Measurements from ENCODE around the gene ZNF792.
"Not testable (repeated sequence)": the region's sequence is repeated elsewhere in the genome, so short reads cannot be mapped to it uniquely, and the experiment has no call there.

Gene ZNF792

DNA sequence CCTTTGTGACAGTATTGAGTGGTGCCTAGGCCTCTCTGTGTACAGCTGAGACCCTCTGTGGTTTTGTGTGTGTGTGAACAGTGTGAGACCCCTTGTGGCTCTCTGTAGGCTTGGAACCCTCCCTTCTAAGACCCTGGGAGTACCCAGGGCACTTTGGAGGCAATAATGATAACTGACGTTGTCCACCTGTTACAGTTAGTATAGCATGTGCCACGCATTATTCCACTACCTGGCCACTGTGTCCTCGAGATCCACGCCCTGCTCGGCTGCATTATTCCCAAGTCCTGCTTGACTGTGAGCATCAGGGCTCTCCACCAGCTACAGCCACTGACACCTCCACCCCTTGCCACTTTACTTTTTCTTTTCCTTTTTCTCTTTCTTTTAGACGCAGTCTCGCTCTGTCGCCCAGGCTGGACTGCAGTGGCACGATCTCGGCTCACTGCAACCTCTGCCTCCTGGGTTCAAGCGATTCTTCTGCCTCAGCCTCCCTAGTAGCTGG lies 38.1 kb upstream of the ZNF792 start:
- Mint-ChIP-seq H3K27ac (peak overlapping the region; percentile 99), H3K27me3 (no peaks in the 10 kb centered on the region), H3K9me3 (no peaks in the 10 kb centered on the region), H3K36me3 (peaks cover 4% of the 10 kb centered on the region), H3K4me3 (peak overlapping the region; percentile 97), H3K4me1 (peaks cover 81% of the 10 kb centered on the region)

GRCh38 chr19:35000647-35001501 lies 36.8 kb upstream of the ZNF792 start:
- no peaks in the 10 kb centered on the region for H3K27me3 Mint-ChIP-seq

DNA sequence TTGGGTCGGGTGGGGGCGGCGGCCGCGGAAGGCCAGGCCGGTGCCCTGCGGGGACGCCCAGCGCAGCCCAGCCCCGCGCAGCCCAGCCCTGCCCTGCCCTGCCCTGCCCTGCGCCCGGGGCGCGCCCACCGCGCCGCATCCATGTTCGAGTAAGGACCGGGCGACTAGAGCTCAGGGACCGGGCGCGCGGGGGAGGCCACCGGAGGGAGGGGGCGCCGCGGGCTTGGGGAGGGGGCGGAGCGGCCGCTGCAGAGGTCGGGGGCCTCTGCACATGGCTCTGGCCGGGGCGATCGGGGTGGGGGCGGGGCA lies 36.3 kb upstream of the ZNF792 start:
- Mint-ChIP-seq H3K9me3 (no peaks in the 10 kb centered on the region), H3K27me3 (no peaks in the 10 kb centered on the region), H3K4me3 (no peak overlapping the region), H3K36me3 (peaks cover 4% of the 10 kb centered on the region), H3K4me1 (peaks cover 78% of the 10 kb centered on the region), H3K27ac (no peak overlapping the region)

More at GRCh38 chr19:35000647-35001501, 36.8 kb upstream of the ZNF792 start:
- Mint-ChIP-seq H3K9me3 (no peaks in the 10 kb centered on the region), H3K4me1 (peaks cover 83% of the 10 kb centered on the region), H3K4me3 (peak overlapping the region; percentile 97), H3K36me3 (peaks cover 4% of the 10 kb centered on the region), H3K27ac (peak overlapping the region; percentile 99)

DNA sequence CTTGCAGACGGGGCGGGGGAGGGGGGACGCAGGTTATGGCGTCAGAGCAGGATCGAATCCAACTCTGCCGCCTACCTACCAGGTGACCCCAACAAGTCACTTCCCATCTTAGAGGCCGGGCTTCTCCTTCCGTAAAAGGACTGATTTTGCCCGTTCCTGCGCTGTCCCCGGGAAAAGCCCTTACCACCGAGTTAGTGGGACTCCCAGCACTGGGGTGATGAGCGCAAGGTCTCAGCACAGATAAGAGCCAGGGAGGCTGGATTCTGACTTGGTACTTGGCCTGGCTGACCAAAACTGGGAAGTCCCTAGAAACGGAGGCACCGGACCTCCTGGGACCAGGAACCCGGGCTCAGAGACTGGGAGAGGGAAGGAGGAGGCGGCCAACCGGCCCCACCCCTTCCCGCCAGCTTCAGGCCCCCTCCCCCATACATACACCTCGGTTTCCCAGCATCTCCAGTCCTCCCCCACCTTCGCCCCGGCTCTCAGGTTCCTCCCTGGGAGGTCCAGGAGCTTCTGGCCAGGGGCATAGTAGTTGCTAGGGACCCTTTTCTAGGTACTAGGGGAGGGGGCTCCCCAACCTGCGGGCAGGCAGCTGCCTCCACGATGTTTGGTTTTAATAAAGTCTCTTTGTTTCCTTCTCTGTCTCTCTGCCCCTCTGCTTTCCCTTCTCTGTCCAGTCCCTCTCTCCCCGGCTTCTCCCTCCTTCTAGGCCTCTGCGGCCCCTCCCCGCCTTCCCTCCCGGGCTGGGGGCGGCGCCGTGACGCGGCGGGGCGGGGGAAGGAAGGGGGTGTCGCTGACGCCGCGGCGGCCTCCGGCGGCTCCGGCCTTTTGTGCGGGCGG lies 35.7 kb upstream of the ZNF792 start, which contains the start of gene GRAMD1A:
Gene GRAMD1A, plus strand, starts transcription at position 826 of the 840 bp plus-strand sequence. CDS start 156 bp downstream, outside the sequence.
- Mint-ChIP-seq H3K4me3 (peak within 1 kb of the TSS; percentile 97), H3K4me1 (peaks cover 73% of the 10 kb centered on the region), H3K27me3 (no peaks in the 10 kb centered on the region), H3K36me3 (peaks cover 4% of the 10 kb centered on the region), H3K27ac (peak within 1 kb of the TSS; percentile 99), H3K9me3 (no peaks in the 10 kb centered on the region)

DNA sequence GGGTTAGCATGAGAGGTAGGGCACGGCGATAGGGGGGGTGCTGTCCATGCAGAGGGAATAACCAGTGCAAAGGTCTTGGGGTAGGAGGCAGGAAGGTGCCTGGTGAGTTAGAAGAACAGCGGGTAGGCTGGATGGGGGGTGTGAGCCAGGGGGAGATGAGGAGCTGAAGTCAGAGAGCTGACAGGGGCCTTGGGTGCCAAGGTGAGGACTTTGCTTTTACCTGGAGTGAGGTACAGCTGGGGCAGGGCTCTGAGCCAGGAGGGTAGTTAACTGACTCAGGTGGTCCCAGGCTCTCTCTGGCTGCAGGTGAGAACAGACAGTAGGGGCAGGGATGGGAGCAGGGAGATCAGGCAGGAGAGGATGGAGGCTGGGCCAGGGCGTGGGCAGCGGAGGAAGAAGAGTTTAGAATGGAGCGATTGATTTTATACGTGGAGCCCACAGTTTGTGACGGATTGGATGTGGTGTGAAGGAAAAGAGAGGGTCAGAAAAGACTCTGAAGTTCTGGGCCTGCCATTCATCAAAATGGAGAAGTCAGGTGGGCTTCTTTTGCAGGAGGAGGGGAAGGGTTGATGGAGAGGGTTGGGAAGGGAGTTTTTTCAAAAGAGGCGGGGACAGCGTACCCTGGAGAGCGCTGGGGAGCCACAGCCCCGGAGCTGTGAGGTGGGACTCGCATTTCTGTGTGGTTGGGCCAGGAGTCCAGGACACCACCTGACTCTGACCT lies 34.9 kb upstream of the ZNF792 start:
- H3K27ac Mint-ChIP-seq, result peak overlapping the region; percentile 86
- no peaks in the 10 kb centered on the region for H3K27me3 Mint-ChIP-seq
- peaks cover 66% of the 10 kb centered on the region for H3K4me1 Mint-ChIP-seq
- no peaks in the 10 kb centered on the region for H3K9me3 Mint-ChIP-seq
- H3K36me3 Mint-ChIP-seq, result peaks cover 4% of the 10 kb centered on the region
- H3K4me3 Mint-ChIP-seq, result peak overlapping the region; percentile 86

DNA sequence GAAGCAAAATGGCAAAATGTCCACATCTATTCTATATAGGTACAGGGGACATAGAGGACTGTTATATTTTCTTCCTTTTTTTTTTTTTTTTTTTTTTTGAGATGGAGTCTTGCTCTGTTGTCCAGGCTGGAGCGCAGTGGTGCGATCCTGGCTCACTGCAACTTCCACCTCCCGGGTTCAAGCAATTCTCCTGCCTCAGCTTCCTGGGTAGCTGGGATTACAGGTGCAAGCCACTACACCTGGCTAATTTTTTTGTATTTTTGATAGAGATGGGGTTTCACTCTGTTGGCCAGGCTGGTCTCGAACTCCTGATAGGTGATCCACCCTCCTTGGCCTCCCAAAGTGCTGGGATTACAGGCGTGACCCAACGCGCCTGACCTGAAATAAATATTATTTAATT lies 34.2 kb upstream of the ZNF792 start:
- peak overlapping the region; percentile 98 for H3K27ac Mint-ChIP-seq
- not testable (repeated sequence) for H3K27me3 Mint-ChIP-seq, H3K36me3 Mint-ChIP-seq, H3K4me3 Mint-ChIP-seq, H3K9me3 Mint-ChIP-seq
- peaks cover 60% of the 10 kb centered on the region for H3K4me1 Mint-ChIP-seq

DNA sequence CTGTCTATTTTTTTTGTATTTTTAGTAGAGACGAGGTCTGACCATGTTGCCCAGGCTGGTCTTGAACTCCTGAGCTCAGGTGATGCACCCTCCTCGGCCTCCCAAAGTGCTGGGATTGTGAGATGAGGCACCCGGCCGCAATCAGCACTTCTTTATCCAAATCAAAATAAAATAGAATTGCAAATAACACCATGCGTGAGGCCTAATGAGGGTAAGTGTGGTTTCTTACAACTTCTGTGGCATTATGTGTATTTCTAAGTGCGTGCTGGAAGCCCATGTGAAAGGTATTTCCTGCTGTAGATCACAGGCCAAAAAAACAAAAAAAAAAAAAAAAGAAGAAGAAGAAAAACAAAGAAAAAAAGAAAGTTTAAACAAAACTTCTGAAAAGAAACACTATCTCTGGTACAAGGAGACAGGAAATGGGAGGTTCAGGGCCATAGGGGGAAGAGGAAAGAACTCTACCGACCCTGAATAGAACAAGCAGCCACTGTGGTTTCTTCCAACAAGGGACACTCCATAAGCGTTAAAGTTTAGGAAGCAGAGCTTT lies 33.1 kb upstream of the ZNF792 start:
- Mint-ChIP-seq H3K27ac (peak overlapping the region; percentile 98), H3K27me3 (no peaks in the 10 kb centered on the region), H3K4me3 (peak overlapping the region; percentile 78), H3K9me3 (no peaks in the 10 kb centered on the region), H3K4me1 (peaks cover 49% of the 10 kb centered on the region), H3K36me3 (peaks cover 4% of the 10 kb centered on the region)

DNA sequence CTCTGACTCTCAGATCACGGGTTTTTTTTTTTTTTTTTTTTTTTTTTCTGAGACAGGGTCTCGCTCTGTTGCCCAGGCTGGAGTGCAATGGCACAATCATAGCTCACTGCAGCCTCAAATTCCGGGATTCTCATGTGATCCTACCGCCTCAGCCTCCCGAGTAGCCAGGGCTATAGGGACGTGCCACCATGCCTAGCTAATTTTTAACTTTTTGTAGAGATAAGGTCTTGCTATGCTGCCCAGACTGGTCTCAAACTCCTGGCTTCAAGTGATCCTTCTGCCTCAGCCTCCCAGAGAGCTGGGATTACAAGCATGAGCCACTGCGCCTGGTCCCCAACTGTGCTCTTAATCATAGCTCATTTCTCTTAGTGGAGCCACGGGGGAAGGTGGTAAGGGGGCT lies 31.5 kb upstream of the ZNF792 start:
- H3K27ac Mint-ChIP-seq, result no peak overlapping the region
- no peaks in the 10 kb centered on the region for H3K27me3 Mint-ChIP-seq
- no peak overlapping the region for H3K4me3 Mint-ChIP-seq
- H3K36me3 Mint-ChIP-seq, result no peaks in the 10 kb centered on the region
- no peaks in the 10 kb centered on the region for H3K9me3 Mint-ChIP-seq
- peaks cover 37% of the 10 kb centered on the region for H3K4me1 Mint-ChIP-seq

GRCh38 chr19:34994643-34995541 lies 30.9 kb upstream of the ZNF792 start:
- Mint-ChIP-seq H3K27me3 (no peaks in the 10 kb centered on the region), H3K9me3 (no peaks in the 10 kb centered on the region), H3K4me1 (peaks cover 39% of the 10 kb centered on the region), H3K4me3 (no peak overlapping the region), H3K36me3 (no peaks in the 10 kb centered on the region), H3K27ac (no peak overlapping the region)

- Mint-ChIP-seq H3K27me3 (no peaks in the 10 kb centered on the region), H3K27ac (no peak overlapping the region), H3K4me3 (no peak overlapping the region), H3K4me1 (peaks cover 36% of the 10 kb centered on the region), H3K36me3 (no peaks in the 10 kb centered on the region), H3K9me3 (no peaks in the 10 kb centered on the region)
These were observed 30.2 kb upstream of the ZNF792 start for GRCh38 chr19:34994286-34994642.

- H3K27ac Mint-ChIP-seq, H3K36me3 Mint-ChIP-seq, H3K27me3 Mint-ChIP-seq, H3K9me3 Mint-ChIP-seq, H3K4me3 Mint-ChIP-seq: not testable (repeated sequence)
- H3K4me1 Mint-ChIP-seq, result peaks cover 21% of the 10 kb centered on the region
These were observed 28.6 kb upstream of the ZNF792 start for GRCh38 chr19:34992582-34992981.

- H3K9me3 Mint-ChIP-seq, result no peaks in the 10 kb centered on the region
- H3K27me3 Mint-ChIP-seq, result no peaks in the 10 kb centered on the region
- no peak overlapping the region for H3K4me3 Mint-ChIP-seq
- H3K36me3 Mint-ChIP-seq, result no peaks in the 10 kb centered on the region
- peaks cover 13% of the 10 kb centered on the region for H3K4me1 Mint-ChIP-seq
- no peak overlapping the region for H3K27ac Mint-ChIP-seq
These were observed 27.7 kb upstream of the ZNF792 start for GRCh38 chr19:34991542-34992333.

GRCh38 chr19:34990578-34991192 lies 26.7 kb upstream of the ZNF792 start:
- H3K27ac Mint-ChIP-seq, result no peak overlapping the region
- H3K36me3 Mint-ChIP-seq, result no peaks in the 10 kb centered on the region
- H3K4me3 Mint-ChIP-seq, result no peak overlapping the region
- peaks cover 7% of the 10 kb centered on the region for H3K4me1 Mint-ChIP-seq
- H3K27me3 Mint-ChIP-seq, result no peaks in the 10 kb centered on the region
- H3K9me3 Mint-ChIP-seq, result no peaks in the 10 kb centered on the region
